K562 (cell line): ENCODE results near the gene SMNDC1. TPM values are rescaled to one million over a fixed set of nuclear protein-coding genes. Genes with fewer than 3 reads are reported as not detected.

Experiments used
- ATAC-seq: fragments of 200-7000 bp; cut with Tn5 transposase; 3 replicates; pipeline ENCODE4 v1.9.1; 2020; ENCODE audit warnings: moderate library complexity
- BruUV-seq: library from RNA; stranded (reverse); fragments of 400-500 nt; replicated peaks from 2 replicates; lab custom pipeline; 2021; lab: Mats Ljungman, UMichigan
- CTCF ChIA-PET: fragments of 300-600 bp; formaldehyde crosslinking; extraction: SDS; loops from one replicate; lab custom pipeline; 2021; ENCODE audit warnings: low intra/inter-chr PET ratio; lab: Yijun Ruan, JAX
- POLR2A ChIA-PET: fragments of 300-600, 350-650 bp; sonication (Branson Sonifier 250); formaldehyde crosslinking; extraction: SDS; loops from one replicate; lab custom pipeline; 2021; ENCODE audit warnings: antibody characterized with exemption, inconsistent platforms; lab: Yijun Ruan, JAX
- DNase-seq, 4 experiments: peaks; one replicate each; pipeline versions ENCODE4 v3.0.0 to v3.0.0-alpha.2; 2011 to 2018; ENCODE audit warnings: low spot score in 3 of 4, mixed read lengths in 3 of 4; ENCODE audit errors: extremely low read depth in 1 of 4
- FAIRE-seq: peaks from 2 replicates; lab custom pipeline; 2011; peaks lifted over from hg19 to GRCh38; lab: Jason Lieb, UNC
- H2AFZ ChIP-seq: 2 replicates; pipeline ENCODE4 v1.6.0; 2011; ENCODE audit warnings: low read depth, low read length, control low read depth, inconsistent platforms
- H3K27ac ChIP-seq: fragments of 200-600 bp; 3 replicates; pipeline ENCODE4 v1.8.0; 2011; ENCODE audit warnings: low read depth, mild to moderate bottlenecking, control low read depth, inconsistent platforms, low read length, moderate library complexity, mixed read lengths; ENCODE audit errors: extremely low read depth
- H3K27me3 ChIP-seq, 2 experiments: fragments of 300-600 bp in 1 of 2; 2 replicates in 1 of 2; 3 replicates in 1 of 2; pipeline versions ENCODE4 v1.6.0 to v1.8.0; 2011; ENCODE audit warnings: inconsistent platforms in 2 of 2, low read length in 2 of 2, mild to moderate bottlenecking in 1 of 2, mixed read lengths in 1 of 2, moderate library complexity in 1 of 2; ENCODE audit not compliant: control insufficient read depth in 2 of 2, insufficient read depth in 2 of 2
- H3K36me3 ChIP-seq: fragments of 300-600 bp; 3 replicates; pipeline ENCODE4 v1.8.0; 2011; ENCODE audit warnings: mild to moderate bottlenecking, low read length, inconsistent platforms; ENCODE audit not compliant: control insufficient read depth, insufficient read depth
- H3K4me1 ChIP-seq, 2 experiments: fragments of 200-600 bp in 1 of 2; replicated peaks in 1 of 2; 2 replicates in 1 of 2; 3 replicates in 1 of 2; pipeline versions ENCODE4 v1.5.1 to v1.8.0; 2011; ENCODE audit warnings: inconsistent platforms in 2 of 2, low read length in 2 of 2, mild to moderate bottlenecking in 1 of 2, mixed read lengths in 1 of 2, moderate library complexity in 1 of 2; ENCODE audit not compliant: control insufficient read depth in 2 of 2, insufficient read depth in 2 of 2
- H3K4me2 ChIP-seq: 2 replicates; pipeline ENCODE4 v1.6.1; 2011; ENCODE audit warnings: low read length, control low read depth, inconsistent platforms, mixed read lengths; ENCODE audit not compliant: insufficient read depth
- H3K4me3 ChIP-seq: fragments of 200-600 bp; sonication (generic), shearing (Covaris generic); 2 replicates; pipeline ENCODE4 v1.5.1; 2016; ENCODE audit warnings: control low read depth, inconsistent platforms
- H3K79me2 ChIP-seq: fragments of 200-600 bp; 3 replicates; pipeline ENCODE4 v1.8.0; 2011; ENCODE audit warnings: low read length, inconsistent platforms; ENCODE audit not compliant: control insufficient read depth, insufficient read depth
- H3K9ac ChIP-seq, 2 experiments: 2 replicates each; pipeline versions ENCODE4 v1.6.0 to v1.6.1; 2011; ENCODE audit warnings: low read depth in 2 of 2, low read length in 2 of 2, control low read depth in 1 of 2, inconsistent platforms in 1 of 2, mild to moderate bottlenecking in 1 of 2, mixed read lengths in 1 of 2; ENCODE audit not compliant: insufficient read depth in 1 of 2
- H3K9me1 ChIP-seq: one replicate; pipeline ENCODE4 v1.6.0; 2011; ENCODE audit warnings: inconsistent platforms, mild to moderate bottlenecking, low read length, moderate library complexity; ENCODE audit not compliant: control insufficient read depth, insufficient read depth
- H3K9me3 ChIP-seq: replicated peaks from 2 replicates; pipeline ENCODE4 v1.5.1; 2011; ENCODE audit warnings: low read depth, low read length, inconsistent platforms; ENCODE audit not compliant: control insufficient read depth, insufficient read depth
- H4K20me1 ChIP-seq: replicated peaks from 2 replicates; pipeline ENCODE4 v1.6.1; 2011; ENCODE audit warnings: low read length, inconsistent platforms, mixed read lengths; ENCODE audit not compliant: control insufficient read depth, insufficient read depth
- ATF6 ChIP-seq: sonication (generic); formaldehyde crosslinking; IDR thresholded peaks from 2 replicates; pipeline ENCODE4 v1.4.0; 2020; ENCODE audit warnings: mild to moderate bottlenecking, missing genetic modification reagents
- CCNT2 ChIP-seq: IDR thresholded peaks from 2 replicates; pipeline ENCODE4 v1.6.1; 2011; ENCODE audit warnings: borderline replicate concordance, low read depth, mild to moderate bottlenecking, moderate library complexity, mixed read lengths, low read length; ENCODE audit not compliant: insufficient read length; ENCODE audit errors: extremely low read depth
- CHCHD3 ChIP-seq: fragments of 250-450 bp; sonication (Bioruptor Pico); IDR thresholded peaks from 2 replicates; pipeline ENCODE4 v2.1.2; 2022; ENCODE audit warnings: mild to moderate bottlenecking
- ID3 ChIP-seq, 2 experiments: fragments of 250-450 bp in 1 of 2; fragments of 450-650 bp in 1 of 2; sonication (Bioruptor Pico) in 1 of 2; IDR thresholded peaks; 2 replicates each; pipeline versions ENCODE4 v1.6.1 to v1.8.0; 2016 to 2021; ENCODE audit warnings: mild to moderate bottlenecking in 2 of 2, moderate library complexity in 2 of 2, missing compliant biosample characterization in 1 of 2, missing genetic modification characterization in 1 of 2
- JUND ChIP-seq, 2 experiments: IDR thresholded peaks; 2 replicates in 1 of 2; 3 replicates in 1 of 2; pipeline ENCODE4 v1.6.1; 2011; ENCODE audit warnings: borderline replicate concordance in 2 of 2, low read depth in 2 of 2, low read length in 2 of 2, improper control_type of control experiment in 1 of 2, missing biosample characterization in 1 of 2, missing genetic modification characterization in 1 of 2, missing genetic modification reagents in 1 of 2
- MECOM ChIP-seq: fragments of 250-450 bp; sonication (Bioruptor Pico); IDR thresholded peaks from 2 replicates; pipeline ENCODE4 v1.8.0; 2022; ENCODE audit warnings: inconsistent platforms
- NCOR1 ChIP-seq: fragments of 450-650 bp; IDR thresholded peaks from 2 replicates; pipeline ENCODE4 v1.6.1; 2016; ENCODE audit warnings: mild to moderate bottlenecking, moderate library complexity
- TCF15 ChIP-seq: fragments of 250-450 bp; sonication (Bioruptor Pico); IDR thresholded peaks from 2 replicates; pipeline ENCODE4 v1.8.0; 2022; ENCODE audit warnings: moderate library complexity, mild to moderate bottlenecking, inconsistent platforms
- ZBTB17 ChIP-seq: fragments of 450-650 bp; formaldehyde crosslinking; IDR thresholded peaks from 2 replicates; pipeline ENCODE4 v1.4.0; 2020; ENCODE audit warnings: mild to moderate bottlenecking
- ZNF133 ChIP-seq: fragments of 250-450 bp; sonication (Bioruptor Pico); IDR thresholded peaks from 2 replicates; pipeline ENCODE4 v1.4.0; 2020; ENCODE audit warnings: mild to moderate bottlenecking
- ZNF398 ChIP-seq: fragments of 250-450 bp; sonication (Bioruptor Pico); IDR thresholded peaks from 2 replicates; pipeline ENCODE4 v1.8.0; 2021; ENCODE audit warnings: moderate library complexity, mild to moderate bottlenecking, inconsistent platforms
- ZNF436 ChIP-seq: fragments of 250-450, 450-650 bp; sonication (Bioruptor Pico); formaldehyde crosslinking; IDR thresholded peaks from 2 replicates; pipeline ENCODE4 v1.7.0; 2020; ENCODE audit warnings: mild to moderate bottlenecking
- ZNF696 ChIP-seq: fragments of 250-450 bp; sonication (Bioruptor Pico); conservative IDR thresholded peaks from 2 replicates; pipeline ENCODE4 v1.4.0; 2020; ENCODE audit warnings: mild to moderate bottlenecking, moderate library complexity
- WGBS: fragments of 100-300 bp; shearing (Covaris generic); methylation state at CpG from one replicate; pipeline ENCODE4 v1.1.6; 2016; ENCODE audit warnings: low coverage, mixed read lengths; ENCODE audit not compliant: insufficient coverage; ENCODE audit errors: missing lambda C conversion rate; 5-methylcytosine and 5-hydroxymethylcytosine counted together
- in situ Hi-C: fragments of 300-500 bp; cut with MboI; formaldehyde crosslinking; loops from 4 replicates; pipeline ENCODE4 v1.15.0; 2018; ENCODE audit warnings: inconsistent platforms, mixed read lengths
- intact Hi-C: fragments of 100-400 bp; cut with micrococcal nuclease; formaldehyde crosslinking; loops from 2 replicates; pipeline ENCODE4 v1.14.2; 2022
- polyA plus RNA-seq, 8 experiments: library from polyadenylated mRNA; depleted of rRNA in 4 of 8; stranded (reverse) in 5 of 8; unstranded in 3 of 8; fragments of >200 nt; fragmentation: Nextera tagmentation in 2 of 8; fragmentation: Illumina TruSeq in 1 of 8; extraction: Ambion mirVana in 2 of 8; extraction: Trizol in 1 of 8; gene quantifications; 2 replicates each; pipeline versions ENCODE4 v1.2.1 to v1.2.3, GENCODE V29; 2011 to 2014; ENCODE audit warnings: inconsistent platforms in 1 of 8, missing spikeins in 1 of 8
- total RNA-seq, 7 experiments: library from RNA; depleted of rRNA in 6 of 7; stranded (reverse); fragments of >200 nt in 6 of 7; fragmentation: Illumina TruSeq in 2 of 7; extraction: Trizol in 2 of 7; gene quantifications; 2 replicates each; pipeline versions ENCODE4 v1.2.1 to v1.2.3, GENCODE V29; 2011 to 2021; ENCODE audit warnings: low replicate concordance in 1 of 7

SMNDC1 gene
- total and polyA plus RNA-seq, 9 of the 15 experiments (the other 6 are each of a cell fraction or from before 2014, with no cell fraction given): 6.8 to 35.8 (median 12.3) TPM

GRCh38 chr10:110286841-110287240 lies 17.9 kb downstream of the SMNDC1 start (continued):
- TF ChIP-seq ZNF133 (CRISPR knock-in tag) (no peak), ZNF696 (CRISPR knock-in tag) (no peak), ID3 (CRISPR knock-in tag; IDR thresholded peaks at IDR 0.05) (no peak), ID3 (tag; IDR thresholded peaks at IDR 0.05) (no peak), CCNT2 (no peak), MECOM (no peak), JUND (IDR thresholded peaks at IDR 0.05; ENCODE audit: borderline replicate concordance, low read depth, low read length) (no peak), JUND (tag; IDR thresholded peaks at IDR 0.05; ENCODE audit: borderline replicate concordance, low read depth, low read length) (no peak), TCF15 (no peak)
- TF ChIP-seq, all 486 proteins: peak for 0

GRCh38 chr10:110285501-110285900 lies 19.2 kb downstream of the SMNDC1 start:
- Histone ChIP-seq H3K36me3 (peaks cover 67% of the 10 kb centered on the region), H3K9me1 (no peaks in the 10 kb centered on the region), H3K4me2 (no peak overlapping the region), H2AFZ (no peak overlapping the region), H4K20me1 (no peaks in the 10 kb centered on the region), H3K27ac (no peak overlapping the region), H3K79me2 (no peaks in the 10 kb centered on the region), H3K4me1 (no peaks in the 10 kb centered on the region), H3K4me3 (no peak overlapping the region), H3K9ac (no peak overlapping the region), H3K9me3 (no peaks in the 10 kb centered on the region), H3K27me3 (no peaks in the 10 kb centered on the region)
- FAIRE-seq: no peak
- DNase-seq: no peak
- ChIA-PET CTCF (no interaction called here), POLR2A (interaction anchor here (0.7 to 1.6 kb wide), 4 partner anchors 10 to 156 kb away, joined by 3 to 6 read pairs (median 4); partner anchors contain the start of gene MXI1)
- in situ Hi-C loops: no loop called here
- 90% methylated on average over 2 of the region's 2 CpGs for WGBS
- no peak for ATAC-seq
- intact Hi-C loops: no loop called here
- no TSS peak for BruUV-seq
- no peak for TF ChIP-seq ZBTB17 (CRISPR knock-in tag)
- no peak for TF ChIP-seq NCOR1
- TF ChIP-seq CHCHD3: no peak
- TF ChIP-seq ATF6 (CRISPR knock-in tag): no peak
- TF ChIP-seq ZNF398 (CRISPR knock-in tag): no peak
- TF ChIP-seq ZNF436: no peak
